ENCODE results near the gene CD40. TPM values are rescaled to one million over a fixed set of nuclear protein-coding genes. Genes with fewer than 3 reads are reported as not detected.

The CD40 gene
- total and polyA plus RNA-seq, 2 of the 4 experiments (the other 2 are of a cell fraction): 0.36 to 0.92 TPM

- Histone ChIP-seq H3K79me1 (ENCODE audit: low read depth in 1 of 2, low read length in 2 of 2) (peaks cover 26 to 59% of the 10 kb centered on the region in 2 experiments), H3K9me3 (ENCODE audit: control insufficient read depth, insufficient read depth, low read length) (no peaks in the 10 kb centered on the region), H3K27ac (ENCODE audit: insufficient read depth, low read length) (no peak overlapping the region), H3K4me1 (ENCODE audit: control insufficient read depth, insufficient read depth, low read length) (peaks cover 7% of the 10 kb centered on the region), H2BK15ac (ENCODE audit: low read depth, low read length) (no peak overlapping the region), H4K20me1 (ENCODE audit: insufficient read depth, low read length) (peaks cover 78% of the 10 kb centered on the region), H3K23ac (ENCODE audit: low read depth, low read length) (no peak overlapping the region), H3K56ac (ENCODE audit: extremely low read depth, insufficient read depth, low read length) (no peak overlapping the region), H4K91ac (ENCODE audit: insufficient read depth, low read depth, low read length) (no peak overlapping the region), H4K5ac (ENCODE audit: low read depth, low read length) (no peak overlapping the region), H3K14ac (replicated peaks; ENCODE audit: low read depth, low read length) (no peak overlapping the region), H2AFZ (replicated peaks; ENCODE audit: low read length, poor library complexity) (no peak overlapping the region), H3K4ac (ENCODE audit: low read depth, low read length) (no peak overlapping the region), H2AK9ac (replicated peaks; ENCODE audit: low read depth, low read length, poor library complexity) (no peak overlapping the region), H3K18ac (ENCODE audit: low read depth, low read length) (no peak overlapping the region), H2BK120ac (ENCODE audit: low read depth, low read length) (no peak overlapping the region), H3K36me3 (ENCODE audit: control insufficient read depth, insufficient read depth, low read length) (peaks cover 4% of the 10 kb centered on the region), H3K27me3 (ENCODE audit: control insufficient read depth, insufficient read depth, low read length) (no peaks in the 10 kb centered on the region), H2BK20ac (ENCODE audit: low read depth, low read length) (no peak overlapping the region), H3K9ac (ENCODE audit: low read depth, low read length) (no peak overlapping the region), H3K9me1 (ENCODE audit: insufficient read depth, low read length) (peaks cover 14% of the 10 kb centered on the region; the same call in 1 of the 2 replicates), H2AK5ac (ENCODE audit: low read depth, low read length) (no peak overlapping the region), H4K8ac (ENCODE audit: low read depth in 2 of 2, low read length in 2 of 2) (no peak overlapping the region), H3K4me2 (ENCODE audit: low read depth, low read length) (no peak overlapping the region), H2BK5ac (ENCODE audit: low read depth, low read length, poor library complexity, severe bottlenecking) (no peak overlapping the region), H3K4me3 (ENCODE audit: insufficient read depth, low read depth, low read length) (no peak overlapping the region)
- no peak for ATAC-seq (ENCODE audit: low read depth)
- TF ChIP-seq BHLHE40 (IDR thresholded peaks at IDR 0.05; ENCODE audit: low read depth, low read length) (no peak), MAFK (IDR thresholded peaks at IDR 0.05; ENCODE audit: low read depth, low read length) (no peak), MXI1 (IDR thresholded peaks at IDR 0.05; ENCODE audit: borderline replicate concordance, low read depth, low read length) (no peak), FOS (IDR thresholded peaks at IDR 0.05; ENCODE audit: low read depth, low read length) (no peak), POLR2A (IDR thresholded peaks at IDR 0.05; ENCODE audit: low read depth, low read length) (no peak), RCOR1 (IDR thresholded peaks at IDR 0.05; ENCODE audit: insufficient replicate concordance, low read length) (no peak), MAZ (IDR thresholded peaks at IDR 0.05; ENCODE audit: borderline replicate concordance, low read depth, low read length) (no peak), CTCF (conservative IDR thresholded peaks at IDR 0.05; ENCODE audit: low read depth, low read length) (no peak), USF2 (IDR thresholded peaks at IDR 0.05; ENCODE audit: low read depth, low read length) (no peak), RFX5 (IDR thresholded peaks at IDR 0.05; ENCODE audit: low read depth, low read length) (no peak), CHD1 (IDR thresholded peaks at IDR 0.05; ENCODE audit: low read depth, low read length) (no peak), RAD21 (IDR thresholded peaks at IDR 0.05; ENCODE audit: low read length) (no peak), SMC3 (IDR thresholded peaks at IDR 0.05; ENCODE audit: low read depth, low read length) (no peak), CEBPB (IDR thresholded peaks at IDR 0.05; ENCODE audit: low read depth, low read length) (no peak), NFE2L2 (IDR thresholded peaks at IDR 0.05; ENCODE audit: low read depth, low read length) (no peak), ELK1 (IDR thresholded peaks at IDR 0.05; ENCODE audit: borderline replicate concordance, low read depth, low read length) (no peak)
- CTCF ChIA-PET: no interaction called here
- in situ Hi-C loops (cut with MboI; ENCODE audit: low sequenced_read_pairs): no loop called here
- no peak for DNase-seq
- no CpG with 5 or more reads among the region's 1 CpG for WGBS, 2 experiments (ENCODE audit: extremely low coverage in 2 of 2, insufficient read length in 1 of 2)
- no TSS peak for BruUV-seq (replicated peaks)
- intact Hi-C loops (cut with micrococcal nuclease): loop anchor here (2.0 to 10.0 kb wide), 2 partner anchors 13 to 309 kb away; no protein-coding TSS in a partner anchor
- dilution Hi-C loops (cut with HindIII; ENCODE audit: low sequenced_read_pairs, unreplicated experiment): no loop called here
- POLR2A ChIA-PET (ENCODE audit: unreplicated experiment): no interaction called here
These were observed 34.5 kb upstream of the CD40 start for GRCh38 chr20:46083531-46084061.

All from IMR-90 (cell line).